Measurements from ENCODE around the gene FKBP1A.

Gene FKBP1A

GRCh38 chr20:1331101-1331500 is 61.8 kb downstream of the FKBP1A start:
- H3K4me3 ChIP-seq (ENCODE audit: low read depth, low read length) = no peak overlapping the region
- DNase-seq (ENCODE audit: low read depth) = no peak
- TF ChIP-seq POLR2A (IDR thresholded peaks at IDR 0.05; ENCODE audit: extremely low read depth, insufficient read length) (no peak), MAX (IDR thresholded peaks at IDR 0.05; ENCODE audit: low read depth, low read length) (no peak), CTCF (IDR thresholded peaks at IDR 0.05; ENCODE audit: low read depth, low read length) (no peak), MYC (IDR thresholded peaks at IDR 0.05; ENCODE audit: low read depth, low read length) (no peak)

GRCh38 chr20:1330075-1330830 is 62.6 kb downstream of the FKBP1A start:
- TF ChIP-seq MAX (IDR thresholded peaks at IDR 0.05; ENCODE audit: low read depth, low read length) (no peak), POLR2A (IDR thresholded peaks at IDR 0.05; ENCODE audit: extremely low read depth, insufficient read length) (no peak), MYC (IDR thresholded peaks at IDR 0.05; ENCODE audit: low read depth, low read length) (no peak), CTCF (IDR thresholded peaks at IDR 0.05; ENCODE audit: low read depth, low read length) (no peak)
- H3K4me3 ChIP-seq (ENCODE audit: low read depth, low read length) = no peak overlapping the region
- DNase-seq (ENCODE audit: low read depth) = no peak

GRCh38 chr20:1328680-1329330 is 64.0 kb downstream of the FKBP1A start, which contains the start of gene SDCBP2:
SDCBP2 (minus strand) TSS chr20:1329139; CDS start chr20:1320416, 8,723 bp downstream.
- DNase-seq (ENCODE audit: low read depth) = no peak
- TF ChIP-seq MYC (IDR thresholded peaks at IDR 0.05; ENCODE audit: low read depth, low read length) (no peak), CTCF (IDR thresholded peaks at IDR 0.05; ENCODE audit: low read depth, low read length) (no peak), POLR2A (IDR thresholded peaks at IDR 0.05; ENCODE audit: extremely low read depth, insufficient read length) (no peak), MAX (IDR thresholded peaks at IDR 0.05; ENCODE audit: low read depth, low read length) (no peak)
- H3K4me3 ChIP-seq (ENCODE audit: low read depth, low read length) = no peak within 1 kb of the TSS

GRCh38 chr20:1327827-1328679 is 64.8 kb downstream of the FKBP1A start:
- DNase-seq (ENCODE audit: low read depth) = no peak
- no peak for TF ChIP-seq MYC (IDR thresholded peaks at IDR 0.05; ENCODE audit: low read depth, low read length)
- no peak for TF ChIP-seq CTCF (IDR thresholded peaks at IDR 0.05; ENCODE audit: low read depth, low read length)
- TF ChIP-seq MAX (IDR thresholded peaks at IDR 0.05; ENCODE audit: low read depth, low read length) = no peak
- no peak overlapping the region for H3K4me3 ChIP-seq (ENCODE audit: low read depth, low read length)

GRCh38 chr20:1327241-1327653 is 65.6 kb downstream of the FKBP1A start:
- H3K4me3 ChIP-seq (ENCODE audit: low read depth, low read length) = no peak overlapping the region
- TF ChIP-seq POLR2A (IDR thresholded peaks at IDR 0.05; ENCODE audit: extremely low read depth, insufficient read length) = no peak
- no peak for TF ChIP-seq CTCF (IDR thresholded peaks at IDR 0.05; ENCODE audit: low read depth, low read length)
- TF ChIP-seq MYC (IDR thresholded peaks at IDR 0.05; ENCODE audit: low read depth, low read length) = no peak
- no peak for TF ChIP-seq MAX (IDR thresholded peaks at IDR 0.05; ENCODE audit: low read depth, low read length)
- peak; percentile 43 for DNase-seq (ENCODE audit: low read depth)
